ENCODE data around the gene ZBTB5. TPM values are rescaled to one million over a fixed set of nuclear protein-coding genes. Genes with fewer than 3 reads are reported as not detected.

Gene ZBTB5
- total and polyA plus RNA-seq, 2 of the 8 experiments (the other 6 are each of a cell fraction or from before 2014, with no cell fraction given), result 13.3 to 14.5 TPM

DNA sequence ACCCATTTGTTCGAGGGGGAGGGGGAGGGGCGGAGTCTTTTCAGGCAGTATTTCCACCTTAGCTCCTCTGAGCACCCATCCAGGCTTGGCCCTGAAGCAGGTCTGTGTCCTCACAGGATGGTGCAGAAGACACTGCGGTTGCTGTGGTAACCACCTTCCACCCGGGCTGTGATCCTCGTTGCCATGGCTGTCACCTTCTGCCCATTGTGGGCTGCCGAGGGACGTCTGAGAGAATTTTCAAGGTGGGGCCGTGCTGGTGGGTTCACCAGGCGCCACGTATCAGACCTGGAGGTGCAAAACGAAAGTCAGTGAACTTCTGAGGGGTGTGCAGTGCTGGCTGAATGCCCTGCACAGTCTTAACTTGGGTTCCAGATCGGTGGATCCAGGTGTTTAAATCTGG is 47.2 kb upstream of the ZBTB5 start (continued):
- TF ChIP-seq SP4 (IDR thresholded peaks at IDR 0.05; ENCODE audit: low read length) (no peak), FOSL1 (IDR thresholded peaks at IDR 0.05; ENCODE audit: insufficient read depth, low read depth, low read length) (no peak)

All from H1 (cell line).